H1 (cell line): Measurements from ENCODE around the gene COL10A1. TPM values are rescaled to one million over a fixed set of nuclear protein-coding genes. Genes with fewer than 3 reads are reported as not detected.

Experiments used
- KDM5A ChIP-seq: fragments of 200-600 bp; IDR thresholded peaks from 2 replicates; pipeline ENCODE4 v1.7.1; 2012; ENCODE audit warnings: mild to moderate bottlenecking, low read length, inconsistent platforms, mixed read lengths
- POU5F1 ChIP-seq: IDR thresholded peaks from 2 replicates; pipeline ENCODE4 v1.6.1; 2011; ENCODE audit warnings: low read depth, mild to moderate bottlenecking, low read length, moderate library complexity
- polyA plus RNA-seq, 7 experiments: library from polyadenylated mRNA; depleted of rRNA in 3 of 7; stranded (reverse) in 5 of 7; unstranded in 2 of 7; fragments of >200 nt in 5 of 7; fragments of 200-250 nt in 2 of 7; gene quantifications; 1 replicate in 5 of 7; 2 replicates in 1 of 7; 4 replicates in 1 of 7; pipeline versions ENCODE4 v1.2.1 to v1.2.3, GENCODE V29; 2011 to 2013; ENCODE audit warnings: missing spikeins in 2 of 7, mixed read lengths in 2 of 7
- total RNA-seq: library from RNA; stranded (reverse); fragmentation: NEBNext Ultra II Directional; extraction: Animal tissue kit (Norgen Biotek cat#: 25700); gene quantifications from 2 replicates; pipeline ENCODE4 v1.2.1, GENCODE V29; 2021
- TF ChIP-seq, protein P1 (sequence below): fragments of 300-600 bp; sonication (generic); IDR thresholded peaks from 2 replicates; pipeline ENCODE4 v1.7.1; 2012; ENCODE audit warnings: low read length, moderate library complexity, mild to moderate bottlenecking, inconsistent platforms; ENCODE audit not compliant: insufficient replicate concordance
- TF ChIP-seq, protein P2 (sequence below): IDR thresholded peaks from 2 replicates; pipeline ENCODE4 v1.6.1; 2011; ENCODE audit warnings: low read length, improper control_type of control experiment

Gene COL10A1
- total and polyA plus RNA-seq, 2 of the 8 experiments (the other 6 are each of a cell fraction or from before 2014, with no cell fraction given) = not detected

DNA sequence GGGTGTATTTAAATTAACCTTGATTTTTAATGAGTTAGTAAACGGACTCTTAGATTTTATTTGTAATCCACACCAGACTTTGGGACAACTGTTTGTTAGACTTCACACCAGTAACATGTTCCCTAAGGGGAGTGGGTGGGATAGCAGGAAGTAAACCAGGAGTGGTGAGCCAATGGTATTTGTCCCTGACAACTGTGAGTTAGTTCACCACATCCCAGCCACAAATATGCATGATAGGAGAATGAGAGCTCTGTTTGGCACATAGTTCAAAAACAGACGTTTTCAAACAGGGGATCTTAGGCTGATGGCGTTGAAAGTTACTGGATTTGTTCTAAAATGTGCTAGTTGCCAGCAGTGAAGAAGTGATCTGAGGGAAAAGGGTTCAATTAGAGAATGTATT, 18.7 kb upstream of the COL10A1 start (continued):
- TF ChIP-seq, protein P1, sequence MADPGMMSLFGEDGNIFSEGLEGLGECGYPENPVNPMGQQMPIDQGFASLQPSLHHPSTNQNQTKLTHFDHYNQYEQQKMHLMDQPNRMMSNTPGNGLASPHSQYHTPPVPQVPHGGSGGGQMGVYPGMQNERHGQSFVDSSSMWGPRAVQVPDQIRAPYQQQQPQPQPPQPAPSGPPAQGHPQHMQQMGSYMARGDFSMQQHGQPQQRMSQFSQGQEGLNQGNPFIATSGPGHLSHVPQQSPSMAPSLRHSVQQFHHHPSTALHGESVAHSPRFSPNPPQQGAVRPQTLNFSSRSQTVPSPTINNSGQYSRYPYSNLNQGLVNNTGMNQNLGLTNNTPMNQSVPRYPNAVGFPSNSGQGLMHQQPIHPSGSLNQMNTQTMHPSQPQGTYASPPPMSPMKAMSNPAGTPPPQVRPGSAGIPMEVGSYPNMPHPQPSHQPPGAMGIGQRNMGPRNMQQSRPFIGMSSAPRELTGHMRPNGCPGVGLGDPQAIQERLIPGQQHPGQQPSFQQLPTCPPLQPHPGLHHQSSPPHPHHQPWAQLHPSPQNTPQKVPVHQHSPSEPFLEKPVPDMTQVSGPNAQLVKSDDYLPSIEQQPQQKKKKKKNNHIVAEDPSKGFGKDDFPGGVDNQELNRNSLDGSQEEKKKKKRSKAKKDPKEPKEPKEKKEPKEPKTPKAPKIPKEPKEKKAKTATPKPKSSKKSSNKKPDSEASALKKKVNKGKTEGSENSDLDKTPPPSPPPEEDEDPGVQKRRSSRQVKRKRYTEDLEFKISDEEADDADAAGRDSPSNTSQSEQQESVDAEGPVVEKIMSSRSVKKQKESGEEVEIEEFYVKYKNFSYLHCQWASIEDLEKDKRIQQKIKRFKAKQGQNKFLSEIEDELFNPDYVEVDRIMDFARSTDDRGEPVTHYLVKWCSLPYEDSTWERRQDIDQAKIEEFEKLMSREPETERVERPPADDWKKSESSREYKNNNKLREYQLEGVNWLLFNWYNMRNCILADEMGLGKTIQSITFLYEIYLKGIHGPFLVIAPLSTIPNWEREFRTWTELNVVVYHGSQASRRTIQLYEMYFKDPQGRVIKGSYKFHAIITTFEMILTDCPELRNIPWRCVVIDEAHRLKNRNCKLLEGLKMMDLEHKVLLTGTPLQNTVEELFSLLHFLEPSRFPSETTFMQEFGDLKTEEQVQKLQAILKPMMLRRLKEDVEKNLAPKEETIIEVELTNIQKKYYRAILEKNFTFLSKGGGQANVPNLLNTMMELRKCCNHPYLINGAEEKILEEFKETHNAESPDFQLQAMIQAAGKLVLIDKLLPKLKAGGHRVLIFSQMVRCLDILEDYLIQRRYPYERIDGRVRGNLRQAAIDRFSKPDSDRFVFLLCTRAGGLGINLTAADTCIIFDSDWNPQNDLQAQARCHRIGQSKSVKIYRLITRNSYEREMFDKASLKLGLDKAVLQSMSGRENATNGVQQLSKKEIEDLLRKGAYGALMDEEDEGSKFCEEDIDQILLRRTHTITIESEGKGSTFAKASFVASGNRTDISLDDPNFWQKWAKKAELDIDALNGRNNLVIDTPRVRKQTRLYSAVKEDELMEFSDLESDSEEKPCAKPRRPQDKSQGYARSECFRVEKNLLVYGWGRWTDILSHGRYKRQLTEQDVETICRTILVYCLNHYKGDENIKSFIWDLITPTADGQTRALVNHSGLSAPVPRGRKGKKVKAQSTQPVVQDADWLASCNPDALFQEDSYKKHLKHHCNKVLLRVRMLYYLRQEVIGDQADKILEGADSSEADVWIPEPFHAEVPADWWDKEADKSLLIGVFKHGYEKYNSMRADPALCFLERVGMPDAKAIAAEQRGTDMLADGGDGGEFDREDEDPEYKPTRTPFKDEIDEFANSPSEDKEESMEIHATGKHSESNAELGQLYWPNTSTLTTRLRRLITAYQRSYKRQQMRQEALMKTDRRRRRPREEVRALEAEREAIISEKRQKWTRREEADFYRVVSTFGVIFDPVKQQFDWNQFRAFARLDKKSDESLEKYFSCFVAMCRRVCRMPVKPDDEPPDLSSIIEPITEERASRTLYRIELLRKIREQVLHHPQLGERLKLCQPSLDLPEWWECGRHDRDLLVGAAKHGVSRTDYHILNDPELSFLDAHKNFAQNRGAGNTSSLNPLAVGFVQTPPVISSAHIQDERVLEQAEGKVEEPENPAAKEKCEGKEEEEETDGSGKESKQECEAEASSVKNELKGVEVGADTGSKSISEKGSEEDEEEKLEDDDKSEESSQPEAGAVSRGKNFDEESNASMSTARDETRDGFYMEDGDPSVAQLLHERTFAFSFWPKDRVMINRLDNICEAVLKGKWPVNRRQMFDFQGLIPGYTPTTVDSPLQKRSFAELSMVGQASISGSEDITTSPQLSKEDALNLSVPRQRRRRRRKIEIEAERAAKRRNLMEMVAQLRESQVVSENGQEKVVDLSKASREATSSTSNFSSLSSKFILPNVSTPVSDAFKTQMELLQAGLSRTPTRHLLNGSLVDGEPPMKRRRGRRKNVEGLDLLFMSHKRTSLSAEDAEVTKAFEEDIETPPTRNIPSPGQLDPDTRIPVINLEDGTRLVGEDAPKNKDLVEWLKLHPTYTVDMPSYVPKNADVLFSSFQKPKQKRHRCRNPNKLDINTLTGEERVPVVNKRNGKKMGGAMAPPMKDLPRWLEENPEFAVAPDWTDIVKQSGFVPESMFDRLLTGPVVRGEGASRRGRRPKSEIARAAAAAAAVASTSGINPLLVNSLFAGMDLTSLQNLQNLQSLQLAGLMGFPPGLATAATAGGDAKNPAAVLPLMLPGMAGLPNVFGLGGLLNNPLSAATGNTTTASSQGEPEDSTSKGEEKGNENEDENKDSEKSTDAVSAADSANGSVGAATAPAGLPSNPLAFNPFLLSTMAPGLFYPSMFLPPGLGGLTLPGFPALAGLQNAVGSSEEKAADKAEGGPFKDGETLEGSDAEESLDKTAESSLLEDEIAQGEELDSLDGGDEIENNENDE = no peak
- TF ChIP-seq, protein P2, sequence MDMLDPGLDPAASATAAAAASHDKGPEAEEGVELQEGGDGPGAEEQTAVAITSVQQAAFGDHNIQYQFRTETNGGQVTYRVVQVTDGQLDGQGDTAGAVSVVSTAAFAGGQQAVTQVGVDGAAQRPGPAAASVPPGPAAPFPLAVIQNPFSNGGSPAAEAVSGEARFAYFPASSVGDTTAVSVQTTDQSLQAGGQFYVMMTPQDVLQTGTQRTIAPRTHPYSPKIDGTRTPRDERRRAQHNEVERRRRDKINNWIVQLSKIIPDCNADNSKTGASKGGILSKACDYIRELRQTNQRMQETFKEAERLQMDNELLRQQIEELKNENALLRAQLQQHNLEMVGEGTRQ = no peak
- TF ChIP-seq POU5F1 (no peak), KDM5A (no peak)
